Left lung (tissue), 10 donors: ENCODE results near the gene MAP3K14. TPM values are rescaled to one million over a fixed set of nuclear protein-coding genes. Genes with fewer than 3 reads are reported as not detected.

Experiments used
- ATAC-seq: fragments of 200-7000 bp; cut with Tn5 transposase; one replicate; pipeline ENCODE4 v1.9.1; 2020; ENCODE audit warnings: moderate library complexity
- DNase-seq, 4 donors: peaks; one replicate each; pipeline ENCODE4 v3.0.0-alpha.2; 2013 to 2020
- H3K27ac ChIP-seq, 2 donors: fragments of 200-600 bp; sonication (generic) in 1 of 2; one replicate each; pipeline versions ENCODE4 v1.5.0 to v1.8.0; 2020 to 2021
- H3K27me3 ChIP-seq, 2 donors: fragments of 200-600 bp; sonication (generic) in 1 of 2; one replicate each; pipeline versions ENCODE4 v1.5.0 to v1.8.0; 2020 to 2021
- H3K36me3 ChIP-seq, 2 donors: fragments of 200-600 bp; sonication (generic) in 1 of 2; one replicate each; pipeline versions ENCODE4 v1.5.0 to v1.8.0; 2020 to 2021
- H3K4me1 ChIP-seq, 2 donors: fragments of 200-600 bp; one replicate each; pipeline ENCODE4 v1.8.0; 2021
- H3K4me3 ChIP-seq, 2 donors: fragments of 200-600 bp; sonication (generic) in 1 of 2; one replicate each; pipeline versions ENCODE4 v1.5.0 to v1.8.0; 2020 to 2021; ENCODE audit warnings: mild to moderate bottlenecking in 1 of 2
- H3K9me3 ChIP-seq, 2 donors: fragments of 200-600 bp; sonication (generic) in 1 of 2; one replicate each; pipeline versions ENCODE4 v1.5.0 to v1.8.0; 2020 to 2021
- intact Hi-C, 2 donors: fragments of 100-400 bp; cut with DNase I; formaldehyde crosslinking; loops; one replicate each; pipeline versions ENCODE4 v1.11.2 to v1.14.2; 2022
- polyA plus RNA-seq, 6 donors: library from polyadenylated mRNA; unstranded; fragments of 120-200 nt; gene quantifications; one replicate each; pipeline ENCODE4 v1.2.1, GENCODE V29; 2013; ENCODE audit not compliant: insufficient read length in 6 of 6
- total RNA-seq, 2 donors: library from RNA; stranded (reverse); fragmentation: NEBNext Ultra II Directional; extraction: Animal tissue kit (Norgen Biotek cat#: 25700); gene quantifications; one replicate each; pipeline ENCODE4 v1.2.1, GENCODE V29; 2021
- TF ChIP-seq, protein P1 (sequence below), 2 donors: fragments of 200-600 bp; sonication (generic) in 1 of 2; IDR thresholded peaks; one replicate each; pipeline versions ENCODE4 v1.5.0 to v1.8.0; 2021; ENCODE audit warnings: antibody characterized with exemption in 2 of 2
- donor health status: DM: no; HTN: yes; CAD: no.
- donor health status: DM: no; HTN: no; CAD: no.

The MAP3K14 gene
- total and polyA plus RNA-seq, 8 donors, result 6.3 to 13.1 (median 7.7) TPM

DNA sequence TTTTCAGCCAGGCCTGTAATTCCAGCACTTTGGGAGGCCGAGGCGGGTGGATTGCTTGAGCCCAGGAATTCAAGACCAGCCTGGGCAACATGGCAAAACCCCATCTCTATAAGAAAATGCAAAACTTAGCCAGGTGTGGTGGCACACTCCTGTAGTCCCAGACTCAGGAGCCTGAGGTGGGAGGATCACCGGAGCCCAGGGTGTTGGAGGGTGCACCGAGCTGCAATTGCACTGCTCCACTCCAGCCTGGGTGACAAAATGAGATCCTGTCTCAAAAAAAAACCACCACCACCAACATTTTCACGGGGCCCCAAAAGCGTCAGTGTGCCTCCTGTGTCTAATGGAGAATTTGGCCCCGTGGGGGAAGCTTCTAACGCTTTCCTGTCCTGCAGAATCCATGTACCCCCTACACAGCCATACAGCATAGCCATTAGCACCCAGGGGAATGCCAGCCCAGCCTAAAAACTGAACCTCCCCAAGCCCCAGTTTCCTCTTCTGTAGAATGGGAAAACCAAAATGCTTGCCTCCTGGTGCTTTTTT, 22.2 kb upstream of the MAP3K14 start:
- DNase-seq (no peak), ATAC-seq (no peak)
- TF ChIP-seq, protein P1, sequence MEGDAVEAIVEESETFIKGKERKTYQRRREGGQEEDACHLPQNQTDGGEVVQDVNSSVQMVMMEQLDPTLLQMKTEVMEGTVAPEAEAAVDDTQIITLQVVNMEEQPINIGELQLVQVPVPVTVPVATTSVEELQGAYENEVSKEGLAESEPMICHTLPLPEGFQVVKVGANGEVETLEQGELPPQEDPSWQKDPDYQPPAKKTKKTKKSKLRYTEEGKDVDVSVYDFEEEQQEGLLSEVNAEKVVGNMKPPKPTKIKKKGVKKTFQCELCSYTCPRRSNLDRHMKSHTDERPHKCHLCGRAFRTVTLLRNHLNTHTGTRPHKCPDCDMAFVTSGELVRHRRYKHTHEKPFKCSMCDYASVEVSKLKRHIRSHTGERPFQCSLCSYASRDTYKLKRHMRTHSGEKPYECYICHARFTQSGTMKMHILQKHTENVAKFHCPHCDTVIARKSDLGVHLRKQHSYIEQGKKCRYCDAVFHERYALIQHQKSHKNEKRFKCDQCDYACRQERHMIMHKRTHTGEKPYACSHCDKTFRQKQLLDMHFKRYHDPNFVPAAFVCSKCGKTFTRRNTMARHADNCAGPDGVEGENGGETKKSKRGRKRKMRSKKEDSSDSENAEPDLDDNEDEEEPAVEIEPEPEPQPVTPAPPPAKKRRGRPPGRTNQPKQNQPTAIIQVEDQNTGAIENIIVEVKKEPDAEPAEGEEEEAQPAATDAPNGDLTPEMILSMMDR (IDR thresholded peaks at IDR 0.05), result no peak

DNA sequence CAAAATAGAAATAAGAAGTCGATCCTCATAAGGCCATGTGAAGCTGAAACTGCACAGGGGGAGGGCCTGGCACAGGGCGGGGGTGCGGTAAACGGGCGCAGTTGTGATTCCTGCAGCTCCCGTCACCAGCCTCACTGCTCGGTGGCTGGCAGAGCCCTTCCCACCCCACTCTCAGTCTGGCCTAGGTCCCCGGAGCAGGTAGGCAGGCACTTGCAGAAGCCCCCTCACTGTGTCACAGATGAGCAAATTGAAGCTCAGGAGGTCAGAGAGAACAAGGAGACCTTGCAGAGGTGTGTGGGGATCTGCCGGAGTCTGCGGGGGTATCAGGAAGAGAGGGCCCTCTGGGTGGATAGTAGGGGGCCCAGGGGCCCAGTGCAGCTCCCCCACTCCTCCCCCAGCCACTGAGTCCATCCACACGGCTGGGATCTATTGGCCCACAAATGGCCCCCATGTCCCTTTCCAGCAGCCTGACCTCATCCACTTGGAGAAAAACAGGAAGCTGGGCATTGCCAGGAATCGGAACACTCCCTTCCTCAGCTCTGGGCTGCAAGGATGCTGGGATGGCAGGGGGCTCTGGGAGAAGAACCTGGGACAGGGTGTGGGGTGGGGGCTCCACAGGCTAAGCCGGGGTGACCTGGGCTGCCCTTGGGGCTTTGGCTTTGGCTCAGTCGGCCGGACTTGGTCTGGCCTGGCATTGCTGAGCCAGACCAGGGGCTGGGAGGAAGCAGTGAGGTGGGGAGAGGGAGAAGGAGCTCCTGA, 21.4 kb upstream of the MAP3K14 start:
- Histone ChIP-seq H3K27ac (peak overlapping the region; percentile 62 to 78), H3K4me1 (peaks cover 8 to 29% of the 10 kb centered on the region in 2 donors)
- ATAC-seq, result no peak

More for the DNA sequence above, 22.2 kb upstream of the MAP3K14 start:
- Histone ChIP-seq H3K4me3 (no peak overlapping the region), H3K27ac (peak overlapping the region in 1 of 2 donors; percentile 78), H3K9me3 (no peaks in the 10 kb centered on the region), H3K4me1 (peaks cover 8 to 29% of the 10 kb centered on the region in 2 donors), H3K36me3 (no peaks in the 10 kb centered on the region), H3K27me3 (no peaks in the 10 kb centered on the region)
- intact Hi-C loops, result no loop called here

DNA sequence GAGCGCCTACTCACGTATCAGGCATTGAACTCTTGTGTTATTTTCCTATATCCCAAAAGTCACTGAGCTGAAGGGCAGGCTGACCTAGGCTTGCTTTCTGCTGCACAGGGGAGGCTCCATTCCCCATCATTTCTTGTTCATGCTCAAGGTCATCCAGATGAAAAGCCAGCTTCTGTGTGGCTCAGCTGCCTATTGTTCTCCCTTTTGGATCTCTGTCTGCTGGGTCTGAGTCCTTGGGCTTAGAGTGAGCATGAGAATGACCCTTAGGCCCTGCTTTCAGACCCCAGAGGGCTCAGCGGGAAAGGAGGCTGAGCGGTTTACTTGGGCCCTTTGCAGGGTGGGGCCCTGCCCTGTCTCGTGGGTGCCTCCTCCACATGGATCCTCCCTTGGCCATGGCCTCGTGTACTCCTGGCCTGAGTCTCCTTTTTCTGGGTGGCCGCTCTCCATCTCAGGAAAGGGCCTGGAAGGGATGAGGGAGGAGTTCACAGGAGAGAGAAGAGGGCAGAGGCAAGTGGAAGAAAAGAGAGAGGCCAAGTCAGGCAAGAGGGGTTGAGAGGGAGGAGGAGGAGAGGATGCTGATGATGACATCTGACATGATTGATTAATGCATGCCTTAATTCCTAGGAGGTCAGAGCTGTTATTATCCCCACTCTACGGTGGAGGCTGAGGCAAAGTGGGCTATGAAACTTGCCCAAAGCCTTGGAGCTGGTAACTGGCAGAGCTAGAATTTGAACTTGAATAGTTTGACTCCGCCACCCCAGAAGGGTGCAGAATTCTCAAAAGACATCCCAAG, 19.8 kb upstream of the MAP3K14 start:
- no peaks in the 10 kb centered on the region for H3K9me3 ChIP-seq
- ATAC-seq (no peak), DNase-seq (no peak)
- peaks cover 2 to 32% of the 10 kb centered on the region in 2 donors for H3K4me1 ChIP-seq
- intact Hi-C loops, result no loop called here
- TF ChIP-seq, protein P1 (IDR thresholded peaks at IDR 0.05), result no peak
- no peak overlapping the region for H3K4me3 ChIP-seq
- no peak overlapping the region for H3K27ac ChIP-seq
- H3K36me3 ChIP-seq, result no peaks in the 10 kb centered on the region
- H3K27me3 ChIP-seq, result no peaks in the 10 kb centered on the region

More for the DNA sequence above, 21.4 kb upstream of the MAP3K14 start:
- TF ChIP-seq, protein P1 (IDR thresholded peaks at IDR 0.05), result no peak
- Histone ChIP-seq H3K27me3 (no peaks in the 10 kb centered on the region), H3K36me3 (no peaks in the 10 kb centered on the region), H3K4me3 (no peak overlapping the region), H3K9me3 (no peaks in the 10 kb centered on the region)
- DNase-seq, result no peak
- intact Hi-C loops, result no loop called here

DNA sequence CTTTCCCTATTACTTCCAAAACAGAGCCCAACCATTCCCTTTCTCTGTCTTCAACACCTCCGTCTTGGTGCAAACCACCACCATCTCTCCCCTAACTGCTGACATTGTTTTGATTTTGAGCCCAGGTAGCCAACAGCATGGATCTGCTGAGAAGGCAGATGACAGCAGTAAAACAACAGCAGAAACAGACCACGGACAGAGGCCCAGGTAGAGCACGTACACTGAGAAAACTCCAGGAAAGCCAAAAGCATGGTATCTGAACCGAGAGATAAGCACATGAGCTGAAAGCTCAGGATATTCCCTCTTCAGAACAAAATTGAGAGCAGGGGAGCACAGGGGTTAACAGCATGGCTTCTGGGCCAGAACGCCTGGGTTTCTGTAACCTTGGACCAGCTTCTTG, 18.9 kb upstream of the MAP3K14 start:
- Histone ChIP-seq H3K4me3 (no peak overlapping the region), H3K4me1 (peaks cover 0 to 23% of the 10 kb centered on the region in 2 donors), H3K27ac (no peak overlapping the region), H3K9me3 (no peaks in the 10 kb centered on the region), H3K36me3 (no peaks in the 10 kb centered on the region), H3K27me3 (no peaks in the 10 kb centered on the region)
- intact Hi-C loops, result no loop called here
- ATAC-seq (no peak), DNase-seq (no peak)
- TF ChIP-seq, protein P1 (IDR thresholded peaks at IDR 0.05), result no peak
